Thyroid gland (tissue), 4 donors: ENCODE data around the gene CHURC1. TPM values are rescaled to one million over a fixed set of nuclear protein-coding genes. Genes with fewer than 3 reads are reported as not detected.

Source experiments
- DNase-seq, 2 donors: peaks; one replicate each; pipeline ENCODE4 v3.0.0-alpha.2; 2019
- H3K27ac ChIP-seq, 3 donors: fragments of 200-600 bp; sonication (generic); 1 replicate in 2 of 3; 2 replicates in 1 of 3; pipeline ENCODE4 v1.5.1; 2016 to 2019; ENCODE audit warnings: mild to moderate bottlenecking in 1 of 3, moderate library complexity in 1 of 3
- H3K27me3 ChIP-seq: fragments of 200-600 bp; sonication (generic); one replicate; pipeline ENCODE4 v1.5.1; 2019
- H3K36me3 ChIP-seq, 2 donors: fragments of 200-600 bp; sonication (generic); one replicate each; pipeline ENCODE4 v1.5.1; 2016 to 2019
- H3K4me1 ChIP-seq, 2 donors: fragments of 200-600 bp; sonication (generic); one replicate each; pipeline ENCODE4 v1.5.1; 2017 to 2019
- H3K4me3 ChIP-seq, 3 donors: fragments of 200-600 bp; sonication (generic); replicated peaks in 1 of 3; 1 replicate in 2 of 3; 2 replicates in 1 of 3; pipeline ENCODE4 v1.5.1; 2016; ENCODE audit warnings: mild to moderate bottlenecking in 1 of 3
- H3K9me3 ChIP-seq: fragments of 200-600 bp; sonication (generic); one replicate; pipeline ENCODE4 v1.5.1; 2017
- CTCF ChIP-seq, 6 experiments: fragments of 200-600 bp in 3 of 6; fragments of 450-650 bp in 3 of 6; sonication (generic) in 3 of 6; IDR thresholded peaks; one replicate each; pipeline ENCODE4 v1.5.1; 2016 to 2019; ENCODE audit warnings: antibody characterized with exemption in 6 of 6, mild to moderate bottlenecking in 2 of 6, inconsistent platforms in 1 of 6, moderate library complexity in 1 of 6
- POLR2A ChIP-seq, 2 donors: fragments of 450-650 bp; IDR thresholded peaks; one replicate each; pipeline ENCODE4 v1.6.1; 2017; ENCODE audit warnings: antibody characterized with exemption in 2 of 2, mild to moderate bottlenecking in 2 of 2, moderate library complexity in 1 of 2
- WGBS, 2 donors: methylation state at CpG; one replicate each; pipeline ENCODE4 v1.1.5; 2017; 5-methylcytosine and 5-hydroxymethylcytosine counted together
- intact Hi-C: fragments of 100-400 bp; cut with DNase I; formaldehyde crosslinking; loops from one replicate; pipeline ENCODE4 v1.15.1; 2023
- total RNA-seq, 4 donors: library from RNA; depleted of rRNA; stranded (reverse); fragments of >200 nt; gene quantifications; one replicate each; pipeline ENCODE4 v1.2.3, GENCODE V29; 2016

Gene CHURC1
- total RNA-seq, 4 donors from 2014 or later: 63.7 to 90.2 (median 71.7) TPM

GRCh38 chr14:64950889-64951288 is 36.6 kb downstream of the CHURC1 start:
- H3K4me1 ChIP-seq: peaks cover 0 to 8% of the 10 kb centered on the region in 2 donors
- intact Hi-C loops: no loop called here
- no peak overlapping the region for H3K4me3 ChIP-seq
- no peaks in the 10 kb centered on the region for H3K27me3 ChIP-seq
- no peak for DNase-seq
- H3K27ac ChIP-seq: no peak overlapping the region
- 95 to 96% methylated on average over 8 of the region's 8 CpGs for WGBS, 2 donors
- no peaks in the 10 kb centered on the region for H3K36me3 ChIP-seq
- no peaks in the 10 kb centered on the region for H3K9me3 ChIP-seq
- TF ChIP-seq CTCF (IDR thresholded peaks at IDR 0.05): no peak
- TF ChIP-seq POLR2A (IDR thresholded peaks at IDR 0.05): no peak

- 94 to 97% methylated on average over 8 of the region's 8 CpGs for WGBS, 2 donors
- intact Hi-C loops: no loop called here
- H3K36me3 ChIP-seq: no peaks in the 10 kb centered on the region
- DNase-seq: no peak
- no peak overlapping the region for H3K27ac ChIP-seq
- no peaks in the 10 kb centered on the region for H3K9me3 ChIP-seq
- H3K27me3 ChIP-seq: no peaks in the 10 kb centered on the region
- peaks cover 0 to 8% of the 10 kb centered on the region in 2 donors for H3K4me1 ChIP-seq
- TF ChIP-seq CTCF (IDR thresholded peaks at IDR 0.05) (no peak), POLR2A (IDR thresholded peaks at IDR 0.05) (no peak)
- no peak overlapping the region for H3K4me3 ChIP-seq
Observed at GRCh38 chr14:64951291-64951690, 37.0 kb downstream of the CHURC1 start.

GRCh38 chr14:64951724-64952123 is 37.5 kb downstream of the CHURC1 start:
- Histone ChIP-seq H3K4me3 (no peak overlapping the region), H3K27me3 (no peaks in the 10 kb centered on the region), H3K4me1 (peaks cover 0 to 8% of the 10 kb centered on the region in 2 donors), H3K36me3 (no peaks in the 10 kb centered on the region), H3K27ac (no peak overlapping the region), H3K9me3 (no peaks in the 10 kb centered on the region)
- intact Hi-C loops: no loop called here
- no peak for DNase-seq
- no peak for TF ChIP-seq POLR2A (IDR thresholded peaks at IDR 0.05)
- TF ChIP-seq CTCF (IDR thresholded peaks at IDR 0.05): no peak

GRCh38 chr14:64952598-64953309 is 38.5 kb downstream of the CHURC1 start:
- intact Hi-C loops: no loop called here
- Histone ChIP-seq H3K4me3 (no peak overlapping the region), H3K36me3 (no peaks in the 10 kb centered on the region), H3K4me1 (peaks cover 0 to 8% of the 10 kb centered on the region in 2 donors), H3K27ac (no peak overlapping the region), H3K27me3 (no peaks in the 10 kb centered on the region), H3K9me3 (no peaks in the 10 kb centered on the region)
- no peak for DNase-seq
- TF ChIP-seq CTCF (IDR thresholded peaks at IDR 0.05) (no peak), POLR2A (IDR thresholded peaks at IDR 0.05) (no peak)
- WGBS, 2 donors: 80 to 82% methylated on average over 7 of the region's 7 CpGs

- no peak overlapping the region for H3K4me3 ChIP-seq
- no peak overlapping the region for H3K27ac ChIP-seq
- no peak for DNase-seq
- intact Hi-C loops: no loop called here
- TF ChIP-seq POLR2A (IDR thresholded peaks at IDR 0.05) (no peak), CTCF (IDR thresholded peaks at IDR 0.05) (no peak)
- no peaks in the 10 kb centered on the region for H3K9me3 ChIP-seq
- H3K36me3 ChIP-seq: no peaks in the 10 kb centered on the region
- H3K27me3 ChIP-seq: no peaks in the 10 kb centered on the region
- peaks cover 0 to 8% of the 10 kb centered on the region in 2 donors for H3K4me1 ChIP-seq
- WGBS, 2 donors: 97 to 99% methylated on average over 8 of the region's 8 CpGs
Observed at GRCh38 chr14:64953310-64953654, 39.0 kb downstream of the CHURC1 start.
